ENCODE results near the gene EXTL1. TPM values are rescaled to one million over a fixed set of nuclear protein-coding genes. Genes with fewer than 3 reads are reported as not detected.

The EXTL1 gene
- total RNA-seq, 6 experiments from 2014 or later, result 0.06 to 0.19 TPM; not detected in 4

- DNase-seq (no peak), ATAC-seq (no peak)
- intact Hi-C loops (cut with DNase I), result loop anchor here in 1 of 2 donors (5.0 kb wide), 1 partner anchor 106 kb away; no protein-coding TSS in a partner anchor
- Histone ChIP-seq H3K27me3 (no peaks in the 10 kb centered on the region), H3K36me3 (no peaks in the 10 kb centered on the region), H3K9me3 (no peaks in the 10 kb centered on the region), H3K27ac (no peak overlapping the region), H3K4me1 (peaks cover 0 to 5% (median 0%) of the 10 kb centered on the region in 4 donors), H3K4me3 (no peak overlapping the region)
- 66% methylated on average over 4 of the region's 4 CpGs for WGBS (ENCODE audit: insufficient coverage, low coverage, low lambda C conversion rate, missing lambda C conversion rate)
- no peak for TF ChIP-seq CTCF (IDR thresholded peaks at IDR 0.05)
- no peak for TF ChIP-seq POLR2A (IDR thresholded peaks at IDR 0.05)
These were observed 18.3 kb upstream of the EXTL1 start for GRCh38 chr1:26003262-26003661.

GRCh38 chr1:26003756-26004155 is 17.8 kb upstream of the EXTL1 start:
- WGBS (ENCODE audit: insufficient coverage, low coverage, low lambda C conversion rate, missing lambda C conversion rate), result 83% methylated on average over 2 of the region's 2 CpGs
- TF ChIP-seq CTCF (IDR thresholded peaks at IDR 0.05) (no peak), POLR2A (IDR thresholded peaks at IDR 0.05) (no peak)
- intact Hi-C loops (cut with DNase I), result loop anchor here in 1 of 2 donors (5.0 kb wide), 1 partner anchor 106 kb away; no protein-coding TSS in a partner anchor
- Histone ChIP-seq H3K27me3 (no peaks in the 10 kb centered on the region), H3K36me3 (no peaks in the 10 kb centered on the region), H3K4me3 (no peak overlapping the region), H3K9me3 (no peaks in the 10 kb centered on the region), H3K4me1 (no peaks in the 10 kb centered on the region), H3K27ac (no peak overlapping the region)
- ATAC-seq, result no peak
- no peak for DNase-seq

GRCh38 chr1:26005434-26006105 is 16.0 kb upstream of the EXTL1 start:
- no peaks in the 10 kb centered on the region for H3K4me1 ChIP-seq
- DNase-seq (no peak), ATAC-seq (no peak)
- H3K36me3 ChIP-seq, result no peaks in the 10 kb centered on the region
- 72% methylated on average over 4 of the region's 4 CpGs for WGBS (ENCODE audit: insufficient coverage, low coverage, low lambda C conversion rate, missing lambda C conversion rate)
- no peaks in the 10 kb centered on the region for H3K9me3 ChIP-seq
- H3K4me3 ChIP-seq, result no peak overlapping the region
- H3K27ac ChIP-seq, result no peak overlapping the region
- intact Hi-C loops (cut with DNase I), result no loop called here
- no peak for TF ChIP-seq POLR2A (IDR thresholded peaks at IDR 0.05)
- no peak for TF ChIP-seq CTCF (IDR thresholded peaks at IDR 0.05)
- no peaks in the 10 kb centered on the region for H3K27me3 ChIP-seq

- DNase-seq (no peak), ATAC-seq (no peak)
- Histone ChIP-seq H3K36me3 (no peaks in the 10 kb centered on the region), H3K27me3 (no peaks in the 10 kb centered on the region), H3K9me3 (no peaks in the 10 kb centered on the region), H3K4me1 (no peaks in the 10 kb centered on the region), H3K4me3 (no peak overlapping the region), H3K27ac (no peak overlapping the region)
- WGBS (ENCODE audit: insufficient coverage, low coverage, low lambda C conversion rate, missing lambda C conversion rate), result 90% methylated on average over 15 of the region's 16 CpGs
- intact Hi-C loops (cut with DNase I), result no loop called here
- no peak for TF ChIP-seq CTCF (IDR thresholded peaks at IDR 0.05)
- no peak for TF ChIP-seq POLR2A (IDR thresholded peaks at IDR 0.05)
These were observed 14.9 kb upstream of the EXTL1 start for GRCh38 chr1:26006710-26007109.
